Measurements from ENCODE around the gene TMEM218. TPM values are rescaled to one million over a fixed set of nuclear protein-coding genes. Genes with fewer than 3 reads are reported as not detected.

Gene TMEM218
- polyA plus RNA-seq, 2 donors = 11.5 to 18.8 TPM

- Histone ChIP-seq H3K4me3 (ENCODE audit: low read depth in 1 of 2, low read length in 2 of 2) (no peak overlapping the region), H3K4me1 (ENCODE audit: control insufficient read depth in 2 of 2, insufficient read depth in 2 of 2, low read length in 1 of 2) (peaks cover 3 to 21% of the 10 kb centered on the region in 2 donors), H3K9me3 (ENCODE audit: control insufficient read depth in 2 of 2, insufficient read depth in 1 of 2, low read depth in 1 of 2, low read length in 1 of 2) (no peaks in the 10 kb centered on the region), H3K36me3 (ENCODE audit: control insufficient read depth in 2 of 2, insufficient read depth in 2 of 2, low read length in 1 of 2) (peaks cover 0 to 1% of the 10 kb centered on the region in 2 donors), H3K27ac (ENCODE audit: low read depth in 2 of 2, low read length in 1 of 2) (no peak overlapping the region), H3K27me3 (ENCODE audit: control insufficient read depth in 1 of 2, insufficient read depth in 2 of 2, low read length in 2 of 2) (no peaks in the 10 kb centered on the region)
- 88 to 92% methylated on average over 12 of the region's 12 CpGs for WGBS, 2 donors
Observed at GRCh38 chr11:125080531-125080911, 30.9 kb downstream of the TMEM218 start.

- Histone ChIP-seq H3K9me3 (ENCODE audit: control insufficient read depth in 2 of 2, insufficient read depth in 1 of 2, low read depth in 1 of 2, low read length in 1 of 2) (no peaks in the 10 kb centered on the region), H3K27ac (ENCODE audit: low read depth in 2 of 2, low read length in 1 of 2) (no peak overlapping the region), H3K27me3 (ENCODE audit: control insufficient read depth in 1 of 2, insufficient read depth in 2 of 2, low read length in 2 of 2) (no peaks in the 10 kb centered on the region), H3K4me1 (ENCODE audit: control insufficient read depth in 2 of 2, insufficient read depth in 2 of 2, low read length in 1 of 2) (peaks cover 3 to 25% of the 10 kb centered on the region in 2 donors), H3K36me3 (ENCODE audit: control insufficient read depth in 2 of 2, insufficient read depth in 2 of 2, low read length in 1 of 2) (no peaks in the 10 kb centered on the region), H3K4me3 (ENCODE audit: low read depth in 1 of 2, low read length in 2 of 2) (no peak overlapping the region)
- WGBS, 2 donors = 89 to 91% methylated on average over 10 to 12 of the region's 12 CpGs
Observed at GRCh38 chr11:125079878-125080530, 31.4 kb downstream of the TMEM218 start.

GRCh38 chr11:125079151-125079877, 32.1 kb downstream of the TMEM218 start:
- H3K36me3 ChIP-seq (ENCODE audit: control insufficient read depth in 2 of 2, insufficient read depth in 2 of 2, low read length in 1 of 2) = no peaks in the 10 kb centered on the region
- WGBS, 2 donors = 83 to 85% methylated on average over 18 of the region's 18 CpGs

GRCh38 chr11:125078516-125079140, 32.8 kb downstream of the TMEM218 start:
- Histone ChIP-seq H3K36me3 (ENCODE audit: control insufficient read depth in 2 of 2, insufficient read depth in 2 of 2, low read length in 1 of 2) (no peaks in the 10 kb centered on the region), H3K27me3 (ENCODE audit: control insufficient read depth in 1 of 2, insufficient read depth in 2 of 2, low read length in 2 of 2) (no peaks in the 10 kb centered on the region), H3K4me1 (ENCODE audit: control insufficient read depth in 2 of 2, insufficient read depth in 2 of 2, low read length in 1 of 2) (peaks cover 0 to 18% of the 10 kb centered on the region in 2 donors), H3K9me3 (ENCODE audit: control insufficient read depth in 2 of 2, insufficient read depth in 1 of 2, low read depth in 1 of 2, low read length in 1 of 2) (no peaks in the 10 kb centered on the region), H3K4me3 (ENCODE audit: low read depth in 1 of 2, low read length in 2 of 2) (no peak overlapping the region), H3K27ac (ENCODE audit: low read depth in 2 of 2, low read length in 1 of 2) (no peak overlapping the region)
- WGBS, 2 donors = 94 to 96% methylated on average over 14 of the region's 14 CpGs

More at GRCh38 chr11:125079151-125079877, 32.1 kb downstream of the TMEM218 start:
- Histone ChIP-seq H3K4me3 (ENCODE audit: low read depth in 1 of 2, low read length in 2 of 2) (no peak overlapping the region), H3K27me3 (ENCODE audit: control insufficient read depth in 1 of 2, insufficient read depth in 2 of 2, low read length in 2 of 2) (no peaks in the 10 kb centered on the region), H3K27ac (ENCODE audit: low read depth in 2 of 2, low read length in 1 of 2) (no peak overlapping the region), H3K9me3 (ENCODE audit: control insufficient read depth in 2 of 2, insufficient read depth in 1 of 2, low read depth in 1 of 2, low read length in 1 of 2) (no peaks in the 10 kb centered on the region), H3K4me1 (ENCODE audit: control insufficient read depth in 2 of 2, insufficient read depth in 2 of 2, low read length in 1 of 2) (peaks cover 3 to 25% of the 10 kb centered on the region in 2 donors)

- H3K4me3 ChIP-seq (ENCODE audit: low read depth in 1 of 2, low read length in 2 of 2) = no peak overlapping the region
- no peaks in the 10 kb centered on the region for H3K27me3 ChIP-seq (ENCODE audit: control insufficient read depth in 1 of 2, insufficient read depth in 2 of 2, low read length in 2 of 2)
- no peak overlapping the region for H3K27ac ChIP-seq (ENCODE audit: low read depth in 2 of 2, low read length in 1 of 2)
- H3K9me3 ChIP-seq (ENCODE audit: control insufficient read depth in 2 of 2, insufficient read depth in 1 of 2, low read depth in 1 of 2, low read length in 1 of 2) = no peaks in the 10 kb centered on the region
- WGBS, 2 donors = 91 to 95% methylated on average over 11 of the region's 11 CpGs
- H3K4me1 ChIP-seq (ENCODE audit: control insufficient read depth in 2 of 2, insufficient read depth in 2 of 2, low read length in 1 of 2) = peaks cover 0 to 14% of the 10 kb centered on the region in 2 donors
- H3K36me3 ChIP-seq (ENCODE audit: control insufficient read depth in 2 of 2, insufficient read depth in 2 of 2, low read length in 1 of 2) = no peaks in the 10 kb centered on the region
Observed at GRCh38 chr11:125078016-125078415, 33.4 kb downstream of the TMEM218 start.

GRCh38 chr11:125076378-125076945, 35.0 kb downstream of the TMEM218 start:
- Histone ChIP-seq H3K9me3 (ENCODE audit: control insufficient read depth in 2 of 2, insufficient read depth in 1 of 2, low read depth in 1 of 2, low read length in 1 of 2) (no peaks in the 10 kb centered on the region), H3K4me3 (ENCODE audit: low read depth in 1 of 2, low read length in 2 of 2) (no peak overlapping the region), H3K27ac (ENCODE audit: low read depth in 2 of 2, low read length in 1 of 2) (no peak overlapping the region), H3K36me3 (ENCODE audit: control insufficient read depth in 2 of 2, insufficient read depth in 2 of 2, low read length in 1 of 2) (no peaks in the 10 kb centered on the region), H3K27me3 (ENCODE audit: control insufficient read depth in 1 of 2, insufficient read depth in 2 of 2, low read length in 2 of 2) (no peaks in the 10 kb centered on the region), H3K4me1 (ENCODE audit: control insufficient read depth in 2 of 2, insufficient read depth in 2 of 2, low read length in 1 of 2) (peaks cover 0 to 11% of the 10 kb centered on the region in 2 donors)
- WGBS, 2 donors = 80 to 83% methylated on average over 14 of the region's 14 CpGs

- H3K4me3 ChIP-seq (ENCODE audit: low read depth in 1 of 2, low read length in 2 of 2) = no peak overlapping the region
- H3K27me3 ChIP-seq (ENCODE audit: control insufficient read depth in 1 of 2, insufficient read depth in 2 of 2, low read length in 2 of 2) = no peaks in the 10 kb centered on the region
- H3K9me3 ChIP-seq (ENCODE audit: control insufficient read depth in 2 of 2, insufficient read depth in 1 of 2, low read depth in 1 of 2, low read length in 1 of 2) = no peaks in the 10 kb centered on the region
- peaks cover 0 to 16% of the 10 kb centered on the region in 2 donors for H3K4me1 ChIP-seq (ENCODE audit: control insufficient read depth in 2 of 2, insufficient read depth in 2 of 2, low read length in 1 of 2)
- H3K36me3 ChIP-seq (ENCODE audit: control insufficient read depth in 2 of 2, insufficient read depth in 2 of 2, low read length in 1 of 2) = no peaks in the 10 kb centered on the region
- peak overlapping the region; percentile 24 to 61 for H3K27ac ChIP-seq (ENCODE audit: low read depth in 2 of 2, low read length in 1 of 2)
- WGBS, 2 donors = 61% methylated on average over 11 of the region's 11 CpGs
Observed at GRCh38 chr11:125075900-125076317, 35.5 kb downstream of the TMEM218 start.

GRCh38 chr11:125075242-125075625, 36.2 kb downstream of the TMEM218 start:
- peaks cover 0 to 22% of the 10 kb centered on the region in 2 donors for H3K4me1 ChIP-seq (ENCODE audit: control insufficient read depth in 2 of 2, insufficient read depth in 2 of 2, low read length in 1 of 2)
- peak overlapping the region; percentile 24 to 61 for H3K27ac ChIP-seq (ENCODE audit: low read depth in 2 of 2, low read length in 1 of 2)
- H3K36me3 ChIP-seq (ENCODE audit: control insufficient read depth in 2 of 2, insufficient read depth in 2 of 2, low read length in 1 of 2) = no peaks in the 10 kb centered on the region

GRCh38 chr11:125074511-125075241, 36.8 kb downstream of the TMEM218 start:
- WGBS, 2 donors = 77 to 85% methylated on average over 11 of the region's 11 CpGs
- no peaks in the 10 kb centered on the region for H3K9me3 ChIP-seq (ENCODE audit: control insufficient read depth in 2 of 2, insufficient read depth in 1 of 2, low read depth in 1 of 2, low read length in 1 of 2)
- H3K4me3 ChIP-seq (ENCODE audit: low read depth in 1 of 2, low read length in 2 of 2) = no peak overlapping the region
- H3K4me1 ChIP-seq (ENCODE audit: control insufficient read depth in 2 of 2, insufficient read depth in 2 of 2, low read length in 1 of 2) = peaks cover 0 to 28% of the 10 kb centered on the region in 2 donors
- peak overlapping the region in 1 of 2 donors; percentile 61 for H3K27ac ChIP-seq (ENCODE audit: low read depth in 2 of 2, low read length in 1 of 2)
- H3K36me3 ChIP-seq (ENCODE audit: control insufficient read depth in 2 of 2, insufficient read depth in 2 of 2, low read length in 1 of 2) = no peaks in the 10 kb centered on the region
- H3K27me3 ChIP-seq (ENCODE audit: control insufficient read depth in 1 of 2, insufficient read depth in 2 of 2, low read length in 2 of 2) = no peaks in the 10 kb centered on the region

More at GRCh38 chr11:125075242-125075625, 36.2 kb downstream of the TMEM218 start:
- Histone ChIP-seq H3K4me3 (ENCODE audit: low read depth in 1 of 2, low read length in 2 of 2) (no peak overlapping the region), H3K9me3 (ENCODE audit: control insufficient read depth in 2 of 2, insufficient read depth in 1 of 2, low read depth in 1 of 2, low read length in 1 of 2) (no peaks in the 10 kb centered on the region), H3K27me3 (ENCODE audit: control insufficient read depth in 1 of 2, insufficient read depth in 2 of 2, low read length in 2 of 2) (no peaks in the 10 kb centered on the region)
- WGBS, 2 donors = 82 to 84% methylated on average over 7 of the region's 7 CpGs
